AML-193 (cell line): ENCODE measurements around the gene HECTD4.
A peak's percentile ranks its signal among the peaks of the same experiment; 100 is the strongest.

Source experiments
- DNase-seq, 2 experiments: peaks; one replicate each; lab custom pipeline; 2025; lab: John Stamatoyannopoulos, UW

The HECTD4 gene

DNA sequence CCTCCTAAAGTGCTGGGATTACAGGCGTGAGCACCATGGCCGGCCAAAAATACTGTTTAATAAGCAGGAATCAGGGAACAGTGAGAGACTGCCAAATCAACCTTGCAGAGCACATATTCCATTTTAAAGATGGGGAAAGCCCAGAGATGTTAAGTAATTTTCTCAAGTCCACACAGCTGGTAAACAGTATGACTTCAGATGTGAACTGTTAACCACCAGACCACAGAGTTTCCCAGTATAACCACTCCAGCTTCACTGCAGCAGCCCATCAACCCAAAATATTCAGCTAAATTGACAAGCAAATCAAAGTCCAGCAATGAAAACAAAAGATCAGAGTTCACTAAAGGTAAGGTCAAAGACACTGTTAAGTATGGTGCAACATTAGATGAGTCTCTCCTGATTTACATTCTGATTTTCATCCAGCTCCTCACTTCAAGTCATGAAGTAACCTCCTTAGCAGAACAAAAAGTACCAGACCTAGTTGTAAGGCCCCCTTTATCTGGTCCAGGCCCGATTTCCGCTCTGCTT, 174.8 kb downstream of the HECTD4 start:
- no peak for DNase-seq

DNA sequence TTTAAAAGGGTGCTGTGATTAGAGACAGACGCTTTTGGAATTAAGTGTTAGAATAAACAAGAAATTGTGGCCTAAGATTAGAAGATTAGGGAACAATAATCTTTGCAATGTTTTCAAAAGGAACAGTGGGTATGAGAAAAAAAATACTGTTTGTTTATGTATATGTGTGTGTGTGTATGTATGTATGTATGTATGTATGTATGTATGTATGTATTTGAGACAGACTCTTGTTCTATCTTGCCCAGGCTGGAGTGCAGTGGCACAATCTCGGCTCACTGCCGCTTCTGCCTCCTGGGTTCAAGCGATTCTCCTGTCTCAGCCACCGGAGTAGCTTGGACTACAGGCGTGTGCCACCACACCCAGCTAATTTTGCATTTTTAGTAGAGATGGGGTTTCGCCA, 175.3 kb downstream of the HECTD4 start:
- DNase-seq: no peak

DNA sequence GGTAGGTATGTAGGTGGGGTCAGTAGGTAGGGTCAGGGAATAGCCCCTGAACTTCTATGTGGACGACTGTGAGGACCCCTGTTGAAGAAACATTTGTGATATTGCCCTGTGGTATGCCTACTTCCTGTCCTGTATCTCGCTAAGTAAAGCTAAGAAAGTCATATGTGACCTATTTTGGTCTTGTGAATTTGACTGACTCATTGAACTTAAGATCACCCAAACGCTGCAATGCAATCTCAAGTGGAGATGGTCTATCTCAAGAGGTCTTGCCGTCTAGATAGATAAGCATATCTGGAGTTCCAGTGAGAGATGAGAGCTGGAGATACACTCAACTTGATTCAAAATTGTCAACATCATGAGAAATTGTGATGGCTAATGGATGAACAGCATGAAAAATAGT, 183.1 kb downstream of the HECTD4 start:
- DNase-seq: no peak

GRCh38 chr12:112198120-112198733, 184.0 kb downstream of the HECTD4 start:
- peak; percentile 47 to 56 for DNase-seq

- no peak for DNase-seq
These were observed 185.9 kb downstream of the HECTD4 start for GRCh38 chr12:112196196-112196875.

GRCh38 chr12:112194601-112195247, 187.5 kb downstream of the HECTD4 start:
- DNase-seq: no peak

DNA sequence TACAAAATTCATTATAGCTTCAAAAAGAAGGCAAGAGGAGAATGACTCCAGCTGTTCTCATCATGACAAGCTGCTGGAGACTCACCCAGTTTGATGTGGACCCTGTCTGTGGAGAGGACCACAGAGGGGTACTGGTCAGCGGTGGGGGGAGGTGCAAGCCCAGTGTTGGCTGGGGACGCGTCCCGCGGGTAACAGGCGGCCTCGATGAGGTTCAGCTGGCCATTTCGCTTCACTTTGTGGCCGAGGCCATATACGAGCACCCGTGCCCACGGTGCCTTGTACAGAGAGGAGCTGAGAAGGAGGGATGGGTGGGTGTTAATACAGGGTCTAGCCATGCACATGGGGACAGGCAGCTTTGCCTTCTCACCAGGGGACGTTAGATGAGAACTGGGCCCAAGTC, 189.8 kb downstream of the HECTD4 start:
- no peak for DNase-seq

DNA sequence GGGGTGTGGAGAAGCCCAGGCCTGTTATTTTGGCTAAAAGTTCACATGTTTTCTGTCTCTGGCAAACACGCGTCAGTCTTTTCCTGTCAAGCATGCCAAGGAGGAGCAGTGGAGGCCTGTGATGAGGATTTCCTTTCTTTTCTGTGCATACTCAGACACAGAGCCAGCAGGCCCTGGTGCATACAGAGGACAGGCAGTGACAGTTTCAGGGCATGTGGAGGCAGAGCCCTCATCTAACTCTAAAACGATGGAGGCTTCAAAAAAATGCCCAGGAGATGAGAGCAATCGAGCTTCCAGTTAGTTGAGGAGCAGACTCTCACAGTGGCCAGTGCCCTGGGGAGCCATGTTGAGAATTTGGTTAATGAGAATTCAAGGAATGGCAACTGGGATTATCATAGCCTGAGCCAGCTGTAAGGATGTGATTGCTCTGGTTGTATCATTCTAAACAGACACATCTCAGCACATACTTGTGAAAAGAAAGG, 190.3 kb downstream of the HECTD4 start:
- DNase-seq: no peak

DNA sequence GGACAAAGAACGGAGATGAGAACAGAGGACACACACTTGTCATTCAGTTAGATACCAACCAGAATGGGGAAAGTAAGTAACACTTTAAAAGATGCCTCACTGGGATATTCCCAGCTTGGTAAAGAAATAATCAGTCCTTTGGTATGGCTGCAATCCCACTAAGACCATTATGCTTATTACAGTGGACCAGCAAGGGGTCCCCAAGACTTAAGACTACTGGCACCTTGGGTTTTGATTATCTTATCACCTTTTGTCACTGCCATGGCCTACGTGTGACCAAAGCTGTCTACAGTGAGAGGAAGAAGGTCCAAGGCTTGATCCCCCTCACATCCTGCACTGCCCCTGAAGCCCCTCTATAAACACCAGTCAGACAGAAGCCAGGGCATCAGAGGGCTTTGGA, 191.0 kb downstream of the HECTD4 start:
- no peak for DNase-seq

DNA sequence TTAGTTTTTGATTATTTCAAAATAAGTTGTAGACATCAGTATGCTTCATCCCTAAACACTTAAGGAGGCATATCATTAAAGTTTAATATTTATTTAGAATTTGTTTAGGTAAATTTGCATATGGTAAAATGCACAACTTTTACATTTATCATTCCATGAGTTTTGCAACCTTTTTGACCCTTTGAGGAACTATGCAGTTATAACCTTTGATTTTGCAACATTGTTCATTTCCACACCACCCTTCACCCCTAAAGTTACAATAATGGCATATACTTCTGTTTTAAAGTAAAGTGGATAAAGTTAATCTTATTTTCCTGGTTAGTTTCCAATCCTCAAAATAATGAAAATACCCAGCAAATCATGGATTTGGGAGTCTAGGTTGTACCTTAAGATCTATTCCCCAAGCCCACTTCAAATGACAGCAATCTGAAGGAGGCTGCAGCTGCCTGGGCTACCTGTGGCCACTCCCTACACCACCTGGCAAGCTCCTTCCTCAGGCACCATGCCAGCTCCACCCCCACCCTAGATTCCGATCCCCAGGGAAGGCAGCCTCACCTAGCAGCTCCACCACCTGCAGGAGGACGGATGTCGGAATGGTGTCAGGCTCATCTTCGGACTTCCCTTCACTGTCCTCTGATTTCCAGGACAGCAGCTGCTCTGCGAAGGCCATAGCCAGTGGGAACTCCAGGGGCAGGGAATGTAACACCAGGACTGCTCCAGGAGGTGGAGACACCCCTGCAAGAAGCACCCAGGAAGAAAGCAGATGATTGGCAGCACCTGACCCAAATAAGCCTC, 191.8 kb downstream of the HECTD4 start:
- peak; percentile 37 to 54 for DNase-seq

DNA sequence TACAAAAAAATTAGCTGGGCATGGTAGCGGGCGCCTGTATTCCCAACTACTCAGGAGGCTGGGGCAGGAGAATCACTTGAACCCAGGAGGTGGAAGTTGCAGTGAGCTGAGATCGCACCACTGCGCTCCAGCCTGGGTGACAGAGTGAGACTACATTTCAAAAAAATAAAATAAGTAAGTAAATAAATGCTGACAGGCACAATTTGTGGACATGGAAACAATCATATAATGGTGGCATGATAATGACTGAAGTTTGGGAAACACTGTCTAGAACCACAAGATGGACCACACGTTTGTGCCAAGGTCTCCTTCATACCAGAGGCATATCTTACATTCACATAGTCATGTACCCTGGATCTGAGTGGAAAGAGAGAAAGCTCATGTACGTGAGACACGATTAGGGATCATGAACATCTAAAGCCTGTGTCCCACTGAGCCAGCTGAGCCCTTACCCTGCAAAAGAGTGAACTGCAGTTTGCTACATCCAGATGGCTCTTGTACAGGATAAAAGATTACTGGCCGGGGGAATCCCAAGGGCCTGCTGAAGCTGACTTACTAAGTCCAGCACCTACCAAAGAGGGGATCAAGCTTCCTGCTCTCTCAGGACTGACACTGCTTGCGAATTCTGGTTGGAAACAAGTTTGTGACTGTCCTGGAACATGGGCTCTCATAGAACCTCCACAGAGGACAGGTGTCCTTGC, 194.0 kb downstream of the HECTD4 start:
- DNase-seq: no peak

DNA sequence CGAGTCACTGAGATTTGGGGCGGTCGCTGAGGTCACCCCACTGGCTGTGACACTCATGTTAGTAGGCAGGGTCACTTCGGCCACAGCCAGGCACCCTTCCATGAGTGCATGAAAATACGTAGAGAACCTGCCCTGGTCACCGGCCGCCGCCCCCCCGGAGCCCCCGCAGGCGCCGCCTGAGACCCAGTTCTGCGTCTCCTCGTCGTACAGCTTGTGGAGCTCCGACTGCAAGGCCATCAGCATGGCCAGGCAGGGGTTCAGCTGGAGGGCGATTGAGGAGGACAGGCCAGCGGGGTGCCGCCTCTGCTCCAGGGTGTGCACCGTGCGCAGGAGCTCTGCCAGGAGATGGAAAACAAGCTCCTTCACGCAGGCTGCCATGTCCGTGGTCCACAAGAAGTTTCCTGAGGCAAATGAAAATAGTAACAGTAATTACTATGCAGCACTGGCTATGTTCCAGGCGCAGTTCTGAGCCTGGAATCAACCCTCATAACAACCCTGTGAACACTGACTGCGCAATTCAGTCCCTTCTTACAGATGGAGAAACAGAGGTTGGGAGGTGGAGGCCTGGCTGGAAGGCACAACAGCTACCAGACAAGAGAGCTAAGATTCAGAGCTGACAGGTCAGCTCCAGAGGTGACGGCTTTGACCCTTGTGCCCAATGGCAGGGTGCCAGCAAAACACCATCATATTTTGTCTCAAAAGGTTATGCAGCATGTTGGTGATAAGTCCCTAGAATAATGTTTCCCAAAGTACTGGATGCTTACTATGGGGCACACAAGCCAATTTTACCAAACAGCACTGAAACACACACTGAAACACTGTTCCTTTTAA, 196.9 kb downstream of the HECTD4 start:
- DNase-seq: no peak

- DNase-seq: no peak
These were observed 198.0 kb downstream of the HECTD4 start for GRCh38 chr12:112184056-112184887.

- DNase-seq: no peak
These were observed 198.8 kb downstream of the HECTD4 start for GRCh38 chr12:112183141-112184021.

- DNase-seq: no peak
These were observed 199.7 kb downstream of the HECTD4 start for GRCh38 chr12:112182499-112182898.

GRCh38 chr12:112180422-112180821, 201.8 kb downstream of the HECTD4 start:
- no peak for DNase-seq

- no peak for DNase-seq
These were observed 202.3 kb downstream of the HECTD4 start for GRCh38 chr12:112179916-112180315.

DNA sequence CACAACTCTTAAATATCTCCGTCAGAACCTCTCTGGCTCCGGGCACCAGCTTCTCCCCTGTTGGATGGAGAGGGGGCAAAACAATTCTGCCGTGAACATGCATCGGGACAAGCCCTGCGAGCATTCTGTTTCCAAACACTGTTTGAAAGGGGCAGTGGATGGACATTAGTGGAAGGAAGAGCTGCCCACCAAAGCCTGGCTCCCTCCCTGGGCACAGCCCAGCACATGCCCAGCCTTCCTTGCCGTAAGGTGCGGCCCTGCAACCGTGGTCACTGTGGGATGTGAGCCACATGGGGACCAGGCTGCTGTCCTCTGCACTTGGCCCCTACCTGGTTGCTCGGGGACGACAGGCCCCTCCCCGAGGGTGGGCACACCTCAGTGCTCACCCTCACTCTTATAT, 202.9 kb downstream of the HECTD4 start:
- no peak for DNase-seq

DNA sequence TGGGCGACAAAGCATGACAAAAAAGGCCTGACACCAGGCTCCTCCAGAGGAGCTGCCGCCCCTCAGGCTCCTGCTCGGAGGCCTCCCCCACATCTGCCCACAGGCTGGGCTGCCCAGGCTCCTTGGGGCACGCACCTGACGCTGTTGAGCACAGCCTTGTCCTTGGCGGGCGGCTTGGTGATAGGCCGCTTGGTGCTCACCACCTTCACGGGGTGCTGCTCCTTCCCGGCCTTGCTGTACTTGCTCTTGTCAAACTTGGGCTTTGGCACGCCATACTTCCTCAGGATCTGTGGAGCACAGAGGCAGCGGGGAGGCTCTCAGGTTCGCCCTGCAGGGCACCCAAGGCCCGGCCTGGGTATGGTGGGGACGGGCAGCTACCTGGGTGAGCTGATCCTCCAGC, 203.4 kb downstream of the HECTD4 start:
- DNase-seq: no peak
